ENCODE measurements around the gene NARF. TPM values are rescaled to one million over a fixed set of nuclear protein-coding genes. Genes with fewer than 3 reads are reported as not detected.

NARF gene
- total and polyA plus RNA-seq, 2 donors (not counting 1 experiment from before 2014, with no cell fraction given), result 92.4 to 103 TPM

GRCh38 chr17:82496529-82497434 is 38.2 kb downstream of the NARF start:
- no peaks in the 10 kb centered on the region for H3K79me2 ChIP-seq (ENCODE audit: control insufficient read depth, insufficient read depth, low read length)
- no peaks in the 10 kb centered on the region for H3K27me3 Mint-ChIP-seq
- CTCF ChIA-PET, result interaction anchor here (1.3 to 1.6 kb wide), 2 partner anchors 57 to 145 kb away, joined by 4 to 6 read pairs; no protein-coding TSS in a partner anchor
- H3K9ac ChIP-seq (ENCODE audit: low read length), result peak overlapping the region; percentile 61
- no peak for TF ChIP-seq EZH2 (IDR thresholded peaks at IDR 0.05; ENCODE audit: borderline replicate concordance, insufficient read depth, low read depth, low read length, poor library complexity, severe bottlenecking)
- TF ChIP-seq, protein P1, sequence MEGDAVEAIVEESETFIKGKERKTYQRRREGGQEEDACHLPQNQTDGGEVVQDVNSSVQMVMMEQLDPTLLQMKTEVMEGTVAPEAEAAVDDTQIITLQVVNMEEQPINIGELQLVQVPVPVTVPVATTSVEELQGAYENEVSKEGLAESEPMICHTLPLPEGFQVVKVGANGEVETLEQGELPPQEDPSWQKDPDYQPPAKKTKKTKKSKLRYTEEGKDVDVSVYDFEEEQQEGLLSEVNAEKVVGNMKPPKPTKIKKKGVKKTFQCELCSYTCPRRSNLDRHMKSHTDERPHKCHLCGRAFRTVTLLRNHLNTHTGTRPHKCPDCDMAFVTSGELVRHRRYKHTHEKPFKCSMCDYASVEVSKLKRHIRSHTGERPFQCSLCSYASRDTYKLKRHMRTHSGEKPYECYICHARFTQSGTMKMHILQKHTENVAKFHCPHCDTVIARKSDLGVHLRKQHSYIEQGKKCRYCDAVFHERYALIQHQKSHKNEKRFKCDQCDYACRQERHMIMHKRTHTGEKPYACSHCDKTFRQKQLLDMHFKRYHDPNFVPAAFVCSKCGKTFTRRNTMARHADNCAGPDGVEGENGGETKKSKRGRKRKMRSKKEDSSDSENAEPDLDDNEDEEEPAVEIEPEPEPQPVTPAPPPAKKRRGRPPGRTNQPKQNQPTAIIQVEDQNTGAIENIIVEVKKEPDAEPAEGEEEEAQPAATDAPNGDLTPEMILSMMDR (IDR thresholded peaks at IDR 0.05), result no peak
- peak; percentile 93 for DNase-seq
- H3K9me3 ChIP-seq (ENCODE audit: control extremely low read depth in 1 of 3, control insufficient read depth in 2 of 3, insufficient read depth in 1 of 3, low read length in 2 of 3), result peaks cover 0 to 4% (median 0%) of the 10 kb centered on the region in 3 donors
- peak overlapping the region; percentile 88 for H2AFZ ChIP-seq (ENCODE audit: insufficient read depth, low read depth, low read length, poor library complexity, severe bottlenecking)
- peak overlapping the region; percentile 80 for H3K4me2 ChIP-seq (replicated peaks; ENCODE audit: low read depth, low read length, poor library complexity, severe bottlenecking)
- peak overlapping the region; percentile 86 for H3K4me3 Mint-ChIP-seq
- peak; percentile 70 for ATAC-seq (ENCODE audit: low read depth)
- peak overlapping the region; percentile 89 for H3K27ac Mint-ChIP-seq
- peak overlapping the region in 4 of 5 experiments; percentile 55 to 79 (median 68) for H3K4me3 ChIP-seq (ENCODE audit: control extremely low read depth in 1 of 5, extremely low read depth in 1 of 5, insufficient read depth in 1 of 5, low read depth in 2 of 5, low read length in 4 of 5)
- no peaks in the 10 kb centered on the region for H3K36me3 ChIP-seq (replicated peaks in 1 of 2; ENCODE audit: control extremely low read depth in 1 of 2, control insufficient read depth in 1 of 2, extremely low read depth in 1 of 2, insufficient read depth in 2 of 2, low read length in 1 of 2)
- POLR2A ChIA-PET, result interaction anchor here (1.1 to 1.7 kb wide), 4 partner anchors 10 to 47 kb away, joined by 3 to 5 read pairs (median 4); partner anchors contain the start of gene FOXK2
- no peaks in the 10 kb centered on the region for H4K20me1 ChIP-seq (ENCODE audit: control insufficient read depth, insufficient read depth, low read length, poor library complexity, severe bottlenecking)
- H3K9me3 Mint-ChIP-seq (ENCODE audit: insufficient read depth), result no peaks in the 10 kb centered on the region
- intact Hi-C loops (cut with micrococcal nuclease), result loop anchor here (1.0 kb wide), 3 partner anchors 23 to 55 kb away; partner anchors contain the start of genes FOXK2 and NARF
- WGBS (ENCODE audit: insufficient coverage), result 15% methylated on average over 81 of the region's 83 CpGs
- H3K4me1 Mint-ChIP-seq, result peaks cover 25% of the 10 kb centered on the region
- H3K27ac ChIP-seq (ENCODE audit: low read length in 2 of 2), result peak overlapping the region; percentile 64 to 77
- peaks cover 7 to 34% of the 10 kb centered on the region in 2 donors for H3K4me1 ChIP-seq (ENCODE audit: control insufficient read depth in 2 of 2, insufficient read depth in 2 of 2, low read length in 2 of 2)
- H3K27me3 ChIP-seq (replicated peaks in 1 of 4; ENCODE audit: control extremely low read depth in 1 of 4, control insufficient read depth in 3 of 4, insufficient read depth in 4 of 4, low read length in 3 of 4), result no peaks in the 10 kb centered on the region
